GM12874 (cell line): ENCODE measurements around the gene HIVEP2.

Experiments
- TF ChIP-seq, protein P1 (sequence below): IDR thresholded peaks from 2 replicates; pipeline ENCODE4 v1.5.1; 2011; ENCODE audit warnings: low read depth, mild to moderate bottlenecking, control low read depth, low read length, moderate library complexity; ENCODE audit not compliant: insufficient read depth

Gene HIVEP2

DNA sequence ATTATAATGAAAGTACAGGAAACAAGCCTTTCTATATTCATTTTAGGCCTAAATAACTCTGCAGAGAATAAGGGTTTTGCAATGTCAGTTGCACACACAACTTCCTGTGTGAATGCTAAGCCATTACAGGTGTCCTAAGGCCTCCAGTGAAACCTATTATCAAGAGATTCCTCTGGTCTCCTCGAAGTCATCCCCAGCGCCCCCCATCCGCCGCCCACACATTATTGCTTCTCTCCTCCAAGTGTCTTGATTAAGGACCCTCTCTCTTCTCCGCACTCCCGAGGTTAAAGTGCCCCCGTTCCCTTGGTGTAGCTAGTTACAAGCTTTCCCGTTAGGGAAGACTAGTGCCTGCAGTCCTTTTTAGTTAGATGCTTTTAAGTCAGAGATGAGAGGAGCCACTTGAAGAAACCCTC lies 1.3 kb downstream of the HIVEP2 start:
- TF ChIP-seq, protein P1, sequence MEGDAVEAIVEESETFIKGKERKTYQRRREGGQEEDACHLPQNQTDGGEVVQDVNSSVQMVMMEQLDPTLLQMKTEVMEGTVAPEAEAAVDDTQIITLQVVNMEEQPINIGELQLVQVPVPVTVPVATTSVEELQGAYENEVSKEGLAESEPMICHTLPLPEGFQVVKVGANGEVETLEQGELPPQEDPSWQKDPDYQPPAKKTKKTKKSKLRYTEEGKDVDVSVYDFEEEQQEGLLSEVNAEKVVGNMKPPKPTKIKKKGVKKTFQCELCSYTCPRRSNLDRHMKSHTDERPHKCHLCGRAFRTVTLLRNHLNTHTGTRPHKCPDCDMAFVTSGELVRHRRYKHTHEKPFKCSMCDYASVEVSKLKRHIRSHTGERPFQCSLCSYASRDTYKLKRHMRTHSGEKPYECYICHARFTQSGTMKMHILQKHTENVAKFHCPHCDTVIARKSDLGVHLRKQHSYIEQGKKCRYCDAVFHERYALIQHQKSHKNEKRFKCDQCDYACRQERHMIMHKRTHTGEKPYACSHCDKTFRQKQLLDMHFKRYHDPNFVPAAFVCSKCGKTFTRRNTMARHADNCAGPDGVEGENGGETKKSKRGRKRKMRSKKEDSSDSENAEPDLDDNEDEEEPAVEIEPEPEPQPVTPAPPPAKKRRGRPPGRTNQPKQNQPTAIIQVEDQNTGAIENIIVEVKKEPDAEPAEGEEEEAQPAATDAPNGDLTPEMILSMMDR = no peak

GRCh38 chr6:142942805-142943227 lies 2.2 kb downstream of the HIVEP2 start:
- TF ChIP-seq, protein P1 = 0 out of 2 replicates have a peak, but pooled peaks have one; percentile 12

GRCh38 chr6:142942238-142942637 lies 2.7 kb downstream of the HIVEP2 start:
- TF ChIP-seq, protein P1 = no peak

DNA sequence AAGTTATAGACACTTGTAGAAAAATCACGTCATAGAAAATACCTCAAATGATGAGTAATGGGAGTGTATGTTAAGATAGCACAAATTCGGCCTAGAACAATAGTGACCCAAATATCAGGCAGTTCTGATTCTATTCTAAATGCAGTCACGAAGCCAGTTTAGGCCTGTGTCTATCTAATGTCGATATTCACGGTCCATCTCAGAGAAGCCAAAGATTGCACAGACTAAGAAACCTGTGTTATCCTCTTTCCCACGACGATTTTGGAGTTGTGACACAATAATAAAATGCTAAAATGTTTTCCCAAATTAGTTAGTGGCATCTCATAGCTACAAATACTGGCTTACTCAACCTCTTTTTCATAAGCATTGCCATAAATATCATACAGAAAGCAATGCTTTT lies 4.0 kb downstream of the HIVEP2 start:
- TF ChIP-seq, protein P1 = no peak

- TF ChIP-seq, protein P1 = no peak
These were observed 4.5 kb downstream of the HIVEP2 start for GRCh38 chr6:142940487-142940886.

DNA sequence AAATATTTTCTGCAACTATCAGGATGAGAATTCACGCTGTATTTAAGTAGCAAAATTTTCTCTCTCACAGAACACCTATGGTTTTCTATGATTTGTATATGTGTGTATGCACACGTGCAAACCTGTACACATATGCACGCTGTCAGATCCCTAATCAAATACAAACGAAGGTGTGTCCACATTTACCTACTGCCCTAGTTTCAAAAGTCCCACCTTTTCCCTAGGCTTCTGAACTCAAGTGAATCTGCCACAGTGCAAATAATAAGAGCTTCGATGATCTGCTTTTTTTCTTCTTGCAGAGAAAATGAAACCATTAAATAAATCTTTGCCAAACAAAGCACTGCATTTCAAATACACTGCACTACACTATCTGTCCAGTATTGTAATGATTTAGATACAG lies 6.5 kb downstream of the HIVEP2 start:
- TF ChIP-seq, protein P1 = no peak

DNA sequence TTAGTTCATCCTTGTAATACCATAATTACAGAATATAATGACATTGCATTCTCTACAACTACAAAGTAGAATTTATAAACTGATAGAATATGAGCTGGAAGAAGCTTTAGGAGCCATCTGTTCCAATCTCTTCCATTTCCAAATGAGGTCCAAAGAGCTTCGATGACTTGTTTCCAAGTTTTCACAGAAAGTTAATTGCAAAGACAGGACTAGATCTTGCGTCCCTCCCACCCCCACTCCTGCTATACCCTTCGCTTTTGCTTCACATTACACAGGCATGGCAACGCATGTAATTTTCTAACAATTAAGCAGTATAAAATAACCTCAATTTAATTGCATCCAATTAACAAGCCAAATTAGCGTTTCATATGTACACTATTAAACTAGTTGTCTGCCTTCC lies 7.0 kb downstream of the HIVEP2 start:
- TF ChIP-seq, protein P1 = no peak
